Panc1 (cell line): ENCODE data around the gene ALDH4A1. TPM values are rescaled to one million over a fixed set of nuclear protein-coding genes. Genes with fewer than 3 reads are reported as not detected.

Source experiments
- ATAC-seq: fragments of 200-7000 bp; cut with Tn5 transposase; 2 replicates; pipeline ENCODE4 v1.9.1; 2020; ENCODE audit warnings: mild to moderate bottlenecking, moderate library complexity
- BruUV-seq: library from RNA; stranded (reverse); fragments of 400-500 nt; replicated peaks from 2 replicates; lab custom pipeline; 2021; lab: Mats Ljungman, UMichigan
- CTCF ChIA-PET: fragments of 300-600 bp; sonication (Branson Sonifier 250); formaldehyde crosslinking; loops from one replicate; lab custom pipeline; 2022; ENCODE audit warnings: antibody characterized with exemption; lab: Charles Lee
- POLR2A ChIA-PET: fragments of 300-600 bp; sonication (Branson Sonifier 250); formaldehyde crosslinking; loops from one replicate; lab custom pipeline; 2022; ENCODE audit warnings: antibody characterized with exemption; lab: Charles Lee
- DNase-seq: peaks from one replicate; pipeline ENCODE4 v3.0.0-alpha.2; 2010; ENCODE audit warnings: low read depth, low spot score
- H3K27ac ChIP-seq: 2 replicates; pipeline ENCODE4 v1.5.1; 2011; ENCODE audit warnings: mild to moderate bottlenecking, low read length, inconsistent platforms
- H3K27me3 ChIP-seq: fragments of 200-500 bp; sonication (Bioruptor generic); 2 replicates; pipeline ENCODE4 v1.6.0; 2014; ENCODE audit warnings: low read length, inconsistent platforms; ENCODE audit not compliant: control insufficient read depth, insufficient read depth
- H3K36me3 ChIP-seq: fragments of 200-500 bp; sonication (Bioruptor generic); 2 replicates; pipeline ENCODE4 v1.5.1; 2014; ENCODE audit warnings: inconsistent platforms, mild to moderate bottlenecking, low read length, moderate library complexity; ENCODE audit not compliant: control insufficient read depth, insufficient read depth
- H3K4me1 ChIP-seq: 2 replicates; pipeline ENCODE4 v1.5.1; 2011; ENCODE audit warnings: inconsistent platforms, mild to moderate bottlenecking, low read length, moderate library complexity; ENCODE audit not compliant: control insufficient read depth, insufficient read depth
- H3K4me3 ChIP-seq, 2 experiments: 2 replicates each; pipeline ENCODE4 v1.5.1; 2011 to 2012; ENCODE audit warnings: low read depth in 2 of 2, low read length in 2 of 2, mild to moderate bottlenecking in 2 of 2, inconsistent platforms in 1 of 2, moderate library complexity in 1 of 2
- H3K9me3 ChIP-seq: fragments of 200-500 bp; sonication (Bioruptor generic); 2 replicates; pipeline ENCODE4 v1.5.1; 2014; ENCODE audit warnings: low read depth, mild to moderate bottlenecking, inconsistent platforms, low read length, moderate library complexity; ENCODE audit not compliant: control insufficient read depth, insufficient read depth
- POLR2AphosphoS5 ChIP-seq: IDR thresholded peaks from 2 replicates; pipeline ENCODE4 v1.6.1; 2012; ENCODE audit warnings: mild to moderate bottlenecking, low read depth, low read length, moderate library complexity
- SIN3A ChIP-seq: IDR thresholded peaks from 2 replicates; pipeline ENCODE4 v1.6.1; 2012; ENCODE audit warnings: low read depth, mild to moderate bottlenecking, low read length, moderate library complexity, borderline replicate concordance; ENCODE audit not compliant: insufficient read depth
- TCF7L2 ChIP-seq: IDR thresholded peaks from 2 replicates; pipeline ENCODE4 v1.6.1; 2011; ENCODE audit warnings: mild to moderate bottlenecking, low read depth, low read length, inconsistent platforms
- in situ Hi-C: cut with HindIII; loops from 2 replicates; pipeline ENCODE4 v1.10.0; 2016; ENCODE audit warnings: low sequenced_read_pairs, low pct_unique_long_range_greater_than_20kb
- intact Hi-C: fragments of 100-400 bp; cut with micrococcal nuclease; formaldehyde crosslinking; loops from one replicate; pipeline ENCODE4 v1.10.0; 2022; ENCODE audit not compliant: unreplicated experiment
- total RNA-seq: library from RNA; stranded (reverse); gene quantifications from one replicate; pipeline ENCODE4 v1.2.1, GENCODE V29; 2021; ENCODE audit not compliant: unreplicated experiment
- TF ChIP-seq, protein P1 (sequence below), 2 experiments: IDR thresholded peaks; 2 replicates each; pipeline ENCODE4 v1.6.1; 2011 to 2012; ENCODE audit warnings: low read depth in 2 of 2, control low read depth in 1 of 2, low read length in 1 of 2, mild to moderate bottlenecking in 1 of 2, moderate library complexity in 1 of 2; ENCODE audit not compliant: insufficient read depth in 1 of 2
- TF ChIP-seq, protein P2 (sequence below): fragments of 450-650 bp; IDR thresholded peaks from 2 replicates; pipeline ENCODE4 v1.5.1; 2017; ENCODE audit warnings: mild to moderate bottlenecking

The ALDH4A1 gene
- total RNA-seq, 1 experiment from 2014 or later = 21.7 TPM

DNA sequence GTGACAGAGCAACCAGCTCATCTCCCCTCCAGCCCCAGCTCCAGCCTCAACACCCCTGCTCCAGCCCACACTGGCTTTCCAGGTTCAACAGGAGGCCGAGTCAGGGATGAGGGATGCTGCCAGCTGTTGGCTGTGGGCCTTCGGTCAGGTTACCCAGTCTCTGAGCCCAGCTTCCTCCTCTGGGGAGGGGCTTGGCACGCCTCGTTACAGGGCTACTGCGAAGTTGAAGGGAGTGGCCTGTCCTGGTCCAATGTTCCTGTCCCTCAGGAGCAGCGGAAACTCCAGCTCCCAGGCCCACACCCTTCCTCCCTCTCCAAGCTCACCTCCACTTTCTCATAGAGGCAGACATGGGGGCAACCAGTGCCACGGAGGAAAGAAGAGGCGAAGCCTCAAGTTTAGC is 27.8 kb downstream of the ALDH4A1 start:
- Histone ChIP-seq H3K9me3 (no peaks in the 10 kb centered on the region), H3K27ac (no peak overlapping the region), H3K4me1 (no peaks in the 10 kb centered on the region), H3K36me3 (no peaks in the 10 kb centered on the region), H3K4me3 (no peak overlapping the region), H3K27me3 (no peaks in the 10 kb centered on the region)
- ATAC-seq (no peak), DNase-seq (no peak)
- intact Hi-C loops = no loop called here
- ChIA-PET CTCF (interaction anchor here (0.6 to 1.4 kb wide), 4 partner anchors 10 to 293 kb away, joined by 3 to 6 read pairs (median 5); no protein-coding TSS in a partner anchor), POLR2A (no interaction called here)
- no TSS peak for BruUV-seq
- in situ Hi-C loops = no loop called here
- TF ChIP-seq SIN3A (no peak), TCF7L2 (no peak), POLR2AphosphoS5 (no peak)
- TF ChIP-seq, protein P1, sequence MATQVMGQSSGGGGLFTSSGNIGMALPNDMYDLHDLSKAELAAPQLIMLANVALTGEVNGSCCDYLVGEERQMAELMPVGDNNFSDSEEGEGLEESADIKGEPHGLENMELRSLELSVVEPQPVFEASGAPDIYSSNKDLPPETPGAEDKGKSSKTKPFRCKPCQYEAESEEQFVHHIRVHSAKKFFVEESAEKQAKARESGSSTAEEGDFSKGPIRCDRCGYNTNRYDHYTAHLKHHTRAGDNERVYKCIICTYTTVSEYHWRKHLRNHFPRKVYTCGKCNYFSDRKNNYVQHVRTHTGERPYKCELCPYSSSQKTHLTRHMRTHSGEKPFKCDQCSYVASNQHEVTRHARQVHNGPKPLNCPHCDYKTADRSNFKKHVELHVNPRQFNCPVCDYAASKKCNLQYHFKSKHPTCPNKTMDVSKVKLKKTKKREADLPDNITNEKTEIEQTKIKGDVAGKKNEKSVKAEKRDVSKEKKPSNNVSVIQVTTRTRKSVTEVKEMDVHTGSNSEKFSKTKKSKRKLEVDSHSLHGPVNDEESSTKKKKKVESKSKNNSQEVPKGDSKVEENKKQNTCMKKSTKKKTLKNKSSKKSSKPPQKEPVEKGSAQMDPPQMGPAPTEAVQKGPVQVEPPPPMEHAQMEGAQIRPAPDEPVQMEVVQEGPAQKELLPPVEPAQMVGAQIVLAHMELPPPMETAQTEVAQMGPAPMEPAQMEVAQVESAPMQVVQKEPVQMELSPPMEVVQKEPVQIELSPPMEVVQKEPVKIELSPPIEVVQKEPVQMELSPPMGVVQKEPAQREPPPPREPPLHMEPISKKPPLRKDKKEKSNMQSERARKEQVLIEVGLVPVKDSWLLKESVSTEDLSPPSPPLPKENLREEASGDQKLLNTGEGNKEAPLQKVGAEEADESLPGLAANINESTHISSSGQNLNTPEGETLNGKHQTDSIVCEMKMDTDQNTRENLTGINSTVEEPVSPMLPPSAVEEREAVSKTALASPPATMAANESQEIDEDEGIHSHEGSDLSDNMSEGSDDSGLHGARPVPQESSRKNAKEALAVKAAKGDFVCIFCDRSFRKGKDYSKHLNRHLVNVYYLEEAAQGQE (IDR thresholded peaks at IDR 0.05; ENCODE audit: insufficient read depth in 1 of 2, low read depth in 2 of 2, low read length in 1 of 2) = no peak
- TF ChIP-seq, protein P2, sequence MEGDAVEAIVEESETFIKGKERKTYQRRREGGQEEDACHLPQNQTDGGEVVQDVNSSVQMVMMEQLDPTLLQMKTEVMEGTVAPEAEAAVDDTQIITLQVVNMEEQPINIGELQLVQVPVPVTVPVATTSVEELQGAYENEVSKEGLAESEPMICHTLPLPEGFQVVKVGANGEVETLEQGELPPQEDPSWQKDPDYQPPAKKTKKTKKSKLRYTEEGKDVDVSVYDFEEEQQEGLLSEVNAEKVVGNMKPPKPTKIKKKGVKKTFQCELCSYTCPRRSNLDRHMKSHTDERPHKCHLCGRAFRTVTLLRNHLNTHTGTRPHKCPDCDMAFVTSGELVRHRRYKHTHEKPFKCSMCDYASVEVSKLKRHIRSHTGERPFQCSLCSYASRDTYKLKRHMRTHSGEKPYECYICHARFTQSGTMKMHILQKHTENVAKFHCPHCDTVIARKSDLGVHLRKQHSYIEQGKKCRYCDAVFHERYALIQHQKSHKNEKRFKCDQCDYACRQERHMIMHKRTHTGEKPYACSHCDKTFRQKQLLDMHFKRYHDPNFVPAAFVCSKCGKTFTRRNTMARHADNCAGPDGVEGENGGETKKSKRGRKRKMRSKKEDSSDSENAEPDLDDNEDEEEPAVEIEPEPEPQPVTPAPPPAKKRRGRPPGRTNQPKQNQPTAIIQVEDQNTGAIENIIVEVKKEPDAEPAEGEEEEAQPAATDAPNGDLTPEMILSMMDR = no peak

DNA sequence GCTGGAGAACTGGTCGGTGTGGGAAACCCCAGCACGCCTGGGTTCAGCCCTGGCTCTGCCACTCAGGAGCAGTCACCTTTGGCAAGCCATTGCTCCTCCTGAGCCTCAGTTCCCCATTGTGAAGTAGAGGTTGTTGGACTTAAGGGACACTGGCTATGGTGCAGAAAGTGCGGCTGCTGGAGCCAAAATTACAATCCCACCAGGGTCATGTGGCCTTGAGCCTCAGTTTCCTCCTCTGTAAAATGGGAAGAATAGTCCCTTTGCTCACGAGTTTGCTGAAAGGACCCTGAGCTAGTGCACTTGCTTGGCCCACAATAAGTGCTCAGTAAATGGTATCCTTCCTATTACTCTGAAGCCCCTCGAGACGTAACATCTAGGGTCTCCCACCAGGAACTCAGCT is 28.3 kb downstream of the ALDH4A1 start:
- CTCF ChIA-PET = interaction anchor here (1.4 kb wide), 1 partner anchor 10 kb away, joined by 6 read pairs; no protein-coding TSS in a partner anchor
- TF ChIP-seq, protein P1 (IDR thresholded peaks at IDR 0.05; ENCODE audit: insufficient read depth in 1 of 2, low read depth in 2 of 2, low read length in 1 of 2) = no peak
- TF ChIP-seq TCF7L2 (no peak), SIN3A (no peak), POLR2AphosphoS5 (no peak)
- TF ChIP-seq, protein P2 = no peak
- POLR2A ChIA-PET = no interaction called here
- no peaks in the 10 kb centered on the region for H3K27me3 ChIP-seq
- DNase-seq (no peak), ATAC-seq (no peak)
- no peaks in the 10 kb centered on the region for H3K4me1 ChIP-seq
- H3K9me3 ChIP-seq = no peaks in the 10 kb centered on the region
- BruUV-seq = no TSS peak
- H3K36me3 ChIP-seq = no peaks in the 10 kb centered on the region
- in situ Hi-C loops = no loop called here
- intact Hi-C loops = no loop called here
- no peak overlapping the region for H3K4me3 ChIP-seq
- no peak overlapping the region for H3K27ac ChIP-seq
